ENCODE results near the gene TLK1.
"Not testable (repeated sequence)": the region's sequence is repeated elsewhere in the genome, so short reads cannot be mapped to it uniquely, and the experiment has no call there.

The TLK1 gene

GRCh38 chr2:171080607-171081006, 80.1 kb downstream of the TLK1 start:
- Histone ChIP-seq H3K36me3 (replicated peaks in 1 of 2; ENCODE audit: control insufficient read depth in 2 of 2, insufficient read depth in 2 of 2, low read length in 2 of 2) (peaks cover 3 to 53% of the 10 kb centered on the region in 2 donors), H3K79me1 (ENCODE audit: low read depth, low read length) (peaks cover 5% of the 10 kb centered on the region), H3K18ac (ENCODE audit: low read length) (no peak overlapping the region), H3K23ac (ENCODE audit: low read depth, low read length, poor library complexity) (no peak overlapping the region), H2AK5ac (ENCODE audit: low read depth, low read length) (no peak overlapping the region), H3K27ac (replicated peaks; ENCODE audit: low read length) (no peak overlapping the region), H3K9ac (ENCODE audit: low read depth, low read length, poor library complexity) (no peak overlapping the region), H3K4me1 (ENCODE audit: control insufficient read depth in 2 of 2, insufficient read depth in 1 of 2, low read depth in 1 of 2, low read length in 2 of 2) (no peaks in the 10 kb centered on the region), H3K27me3 (ENCODE audit: control insufficient read depth in 3 of 3, insufficient read depth in 3 of 3, low read depth in 1 of 3, low read length in 3 of 3) (no peaks in the 10 kb centered on the region), H3K4me2 (ENCODE audit: insufficient read depth, low read length, poor library complexity, severe bottlenecking) (no peak overlapping the region), H3K14ac (ENCODE audit: low read length) (no peak overlapping the region), H3K4ac (ENCODE audit: low read length) (no peak overlapping the region), H2BK5ac (ENCODE audit: low read length) (no peak overlapping the region), H4K91ac (ENCODE audit: low read depth, low read length, poor library complexity) (no peak overlapping the region), H2BK15ac (ENCODE audit: low read length) (no peak overlapping the region), H2BK12ac (ENCODE audit: low read length) (no peak overlapping the region), H3K9me3 (replicated peaks in 1 of 2; ENCODE audit: control insufficient read depth in 2 of 2, insufficient read depth in 1 of 2, low read depth in 1 of 2, low read length in 2 of 2) (no peaks in the 10 kb centered on the region), H2AFZ (ENCODE audit: low read length) (no peak overlapping the region), H3K4me3 (ENCODE audit: low read length in 2 of 2) (no peak overlapping the region), H4K8ac (ENCODE audit: low read depth, low read length) (no peak overlapping the region), H2BK120ac (ENCODE audit: low read depth, low read length) (no peak overlapping the region)
- no CpG with 5 or more reads among the region's 6 CpGs for WGBS, 2 donors (ENCODE audit: extremely low coverage in 2 of 2, insufficient read length in 2 of 2, insufficient replicate concordance in 1 of 2)
- no peak for DNase-seq (ENCODE audit: low spot score)

DNA sequence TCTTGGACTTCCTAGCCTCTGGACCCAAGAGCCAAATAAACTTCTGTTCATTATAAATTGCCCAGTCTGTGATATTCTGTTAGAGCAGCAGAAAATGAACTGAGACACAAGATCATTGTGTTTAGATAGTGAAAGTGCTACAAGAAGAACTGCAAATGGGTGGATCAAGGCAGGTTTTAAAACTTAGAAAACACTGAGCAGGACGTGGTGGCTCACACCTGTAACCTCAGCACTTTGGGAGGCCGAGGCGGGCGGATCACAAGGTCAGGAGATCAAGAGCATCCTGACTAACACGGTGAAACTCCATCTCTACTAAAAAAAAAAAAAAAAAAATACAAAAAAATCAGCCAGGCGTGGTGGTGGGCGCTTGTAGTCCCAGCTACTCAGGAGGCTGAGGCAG, 84.3 kb downstream of the TLK1 start:
- H3K9me3 ChIP-seq (replicated peaks in 1 of 2; ENCODE audit: control insufficient read depth in 2 of 2, insufficient read depth in 1 of 2, low read depth in 1 of 2, low read length in 2 of 2); H2BK5ac ChIP-seq (ENCODE audit: low read length); H3K9ac ChIP-seq (ENCODE audit: low read depth, low read length, poor library complexity); H3K4me2 ChIP-seq (ENCODE audit: insufficient read depth, low read length, poor library complexity, severe bottlenecking); H2BK15ac ChIP-seq (ENCODE audit: low read length); H2BK120ac ChIP-seq (ENCODE audit: low read depth, low read length); H4K8ac ChIP-seq (ENCODE audit: low read depth, low read length); H2AK5ac ChIP-seq (ENCODE audit: low read depth, low read length); H4K91ac ChIP-seq (ENCODE audit: low read depth, low read length, poor library complexity); H2AFZ ChIP-seq (ENCODE audit: low read length); H3K23ac ChIP-seq (ENCODE audit: low read depth, low read length, poor library complexity); H3K4me3 ChIP-seq (ENCODE audit: low read length in 2 of 2); H3K4ac ChIP-seq (ENCODE audit: low read length); H2BK12ac ChIP-seq (ENCODE audit: low read length); H3K14ac ChIP-seq (ENCODE audit: low read length); H3K18ac ChIP-seq (ENCODE audit: low read length); H3K79me1 ChIP-seq (ENCODE audit: low read depth, low read length); DNase-seq (ENCODE audit: low spot score); H3K27ac ChIP-seq (replicated peaks; ENCODE audit: low read length); H3K27me3 ChIP-seq (ENCODE audit: control insufficient read depth in 3 of 3, insufficient read depth in 3 of 3, low read depth in 1 of 3, low read length in 3 of 3); H3K4me1 ChIP-seq (ENCODE audit: control insufficient read depth in 2 of 2, insufficient read depth in 1 of 2, low read depth in 1 of 2, low read length in 2 of 2): not testable (repeated sequence)
- no CpG with 5 or more reads among the region's 7 CpGs for WGBS, 2 donors (ENCODE audit: extremely low coverage in 2 of 2, insufficient read length in 2 of 2, insufficient replicate concordance in 1 of 2)
- H3K36me3 ChIP-seq (replicated peaks in 1 of 2; ENCODE audit: control insufficient read depth in 2 of 2, insufficient read depth in 2 of 2, low read length in 2 of 2): peaks cover 3 to 80% of the 10 kb centered on the region in 2 donors

DNA sequence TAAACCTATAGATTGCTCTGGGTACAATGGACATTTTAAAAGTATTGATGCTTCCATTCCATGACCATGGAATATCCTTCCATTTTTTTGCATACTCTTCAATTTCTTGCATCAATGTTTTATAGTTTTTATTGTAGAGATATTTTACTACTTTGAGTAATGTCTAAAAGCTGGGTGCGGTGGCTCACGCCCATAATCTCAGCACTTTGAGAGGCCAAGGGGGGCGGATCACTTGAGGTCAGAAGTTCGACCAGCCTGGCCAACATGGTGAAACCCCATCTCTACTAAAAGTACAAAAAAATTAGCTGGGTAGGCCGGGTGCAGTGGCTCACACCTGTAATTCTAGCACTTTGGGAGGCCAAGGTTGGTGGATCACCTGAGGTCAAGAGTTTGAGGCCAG, 88.5 kb downstream of the TLK1 start:
- H3K27me3 ChIP-seq (ENCODE audit: control insufficient read depth in 3 of 3, insufficient read depth in 3 of 3, low read depth in 1 of 3, low read length in 3 of 3): no peaks in the 10 kb centered on the region
- no peaks in the 10 kb centered on the region for H3K4me1 ChIP-seq (ENCODE audit: control insufficient read depth in 2 of 2, insufficient read depth in 1 of 2, low read depth in 1 of 2, low read length in 2 of 2)
- H2BK5ac ChIP-seq (ENCODE audit: low read length): no peak overlapping the region
- H3K9me3 ChIP-seq (replicated peaks in 1 of 2; ENCODE audit: control insufficient read depth in 2 of 2, insufficient read depth in 1 of 2, low read depth in 1 of 2, low read length in 2 of 2): peaks cover 0 to 20% of the 10 kb centered on the region in 2 donors
- H3K27ac ChIP-seq (replicated peaks; ENCODE audit: low read length): no peak overlapping the region
- H2AFZ ChIP-seq (ENCODE audit: low read length): no peak overlapping the region
- WGBS, 2 donors (ENCODE audit: extremely low coverage in 2 of 2, insufficient read length in 2 of 2, insufficient replicate concordance in 1 of 2): no CpG with 5 or more reads among the region's 5 CpGs
- no peak overlapping the region for H3K4me2 ChIP-seq (ENCODE audit: insufficient read depth, low read length, poor library complexity, severe bottlenecking)
- H3K23ac ChIP-seq (ENCODE audit: low read depth, low read length, poor library complexity): no peak overlapping the region
- H2BK12ac ChIP-seq (ENCODE audit: low read length): no peak overlapping the region
- no peak overlapping the region for H3K4me3 ChIP-seq (ENCODE audit: low read length in 2 of 2)
- H3K14ac ChIP-seq (ENCODE audit: low read length): no peak overlapping the region
- H2BK15ac ChIP-seq (ENCODE audit: low read length): no peak overlapping the region
- no peak for DNase-seq (ENCODE audit: low spot score)
- peaks cover 5% of the 10 kb centered on the region for H3K79me1 ChIP-seq (ENCODE audit: low read depth, low read length)
- no peak overlapping the region for H4K91ac ChIP-seq (ENCODE audit: low read depth, low read length, poor library complexity)
- H2AK5ac ChIP-seq (ENCODE audit: low read depth, low read length): no peak overlapping the region
- H3K18ac ChIP-seq (ENCODE audit: low read length): no peak overlapping the region
- no peak overlapping the region for H3K9ac ChIP-seq (ENCODE audit: low read depth, low read length, poor library complexity)
- no peak overlapping the region for H3K4ac ChIP-seq (ENCODE audit: low read length)
- H2BK120ac ChIP-seq (ENCODE audit: low read depth, low read length): no peak overlapping the region
- H4K8ac ChIP-seq (ENCODE audit: low read depth, low read length): no peak overlapping the region
- peaks cover 0 to 69% of the 10 kb centered on the region in 2 donors for H3K36me3 ChIP-seq (replicated peaks in 1 of 2; ENCODE audit: control insufficient read depth in 2 of 2, insufficient read depth in 2 of 2, low read length in 2 of 2)

- Histone ChIP-seq H3K4me1 (ENCODE audit: control insufficient read depth in 2 of 2, insufficient read depth in 1 of 2, low read depth in 1 of 2, low read length in 2 of 2) (no peaks in the 10 kb centered on the region), H2BK12ac (ENCODE audit: low read length) (no peak overlapping the region), H3K27ac (replicated peaks; ENCODE audit: low read length) (no peak overlapping the region), H3K23ac (ENCODE audit: low read depth, low read length, poor library complexity) (no peak overlapping the region), H2BK15ac (ENCODE audit: low read length) (no peak overlapping the region), H3K4me2 (ENCODE audit: insufficient read depth, low read length, poor library complexity, severe bottlenecking) (no peak overlapping the region), H2BK120ac (ENCODE audit: low read depth, low read length) (no peak overlapping the region), H3K9me3 (replicated peaks in 1 of 2; ENCODE audit: control insufficient read depth in 2 of 2, insufficient read depth in 1 of 2, low read depth in 1 of 2, low read length in 2 of 2) (peaks cover 0 to 20% of the 10 kb centered on the region in 2 donors), H3K18ac (ENCODE audit: low read length) (no peak overlapping the region), H3K36me3 (replicated peaks in 1 of 2; ENCODE audit: control insufficient read depth in 2 of 2, insufficient read depth in 2 of 2, low read length in 2 of 2) (peaks cover 0 to 48% of the 10 kb centered on the region in 2 donors), H3K14ac (ENCODE audit: low read length) (no peak overlapping the region), H3K4me3 (ENCODE audit: low read length in 2 of 2) (no peak overlapping the region), H2BK5ac (ENCODE audit: low read length) (no peak overlapping the region), H4K8ac (ENCODE audit: low read depth, low read length) (no peak overlapping the region), H2AFZ (ENCODE audit: low read length) (no peak overlapping the region), H3K79me1 (ENCODE audit: low read depth, low read length) (no peaks in the 10 kb centered on the region), H3K27me3 (ENCODE audit: control insufficient read depth in 3 of 3, insufficient read depth in 3 of 3, low read depth in 1 of 3, low read length in 3 of 3) (no peaks in the 10 kb centered on the region), H3K4ac (ENCODE audit: low read length) (no peak overlapping the region), H2AK5ac (ENCODE audit: low read depth, low read length) (no peak overlapping the region), H3K9ac (ENCODE audit: low read depth, low read length, poor library complexity) (no peak overlapping the region), H4K91ac (ENCODE audit: low read depth, low read length, poor library complexity) (no peak overlapping the region)
- no CpG with 5 or more reads among the region's 8 CpGs for WGBS, 2 donors (ENCODE audit: extremely low coverage in 2 of 2, insufficient read length in 2 of 2, insufficient replicate concordance in 1 of 2)
- no peak for DNase-seq (ENCODE audit: low spot score)
These were observed 91.3 kb downstream of the TLK1 start for GRCh38 chr2:171069286-171069956.

All from neuronal stem cell (in vitro differentiated cells).